ENCODE results near the gene DAB2. TPM values are rescaled to one million over a fixed set of nuclear protein-coding genes. Genes with fewer than 3 reads are reported as not detected.

The DAB2 gene
- total RNA-seq, 1 donor, result 217 TPM

DNA sequence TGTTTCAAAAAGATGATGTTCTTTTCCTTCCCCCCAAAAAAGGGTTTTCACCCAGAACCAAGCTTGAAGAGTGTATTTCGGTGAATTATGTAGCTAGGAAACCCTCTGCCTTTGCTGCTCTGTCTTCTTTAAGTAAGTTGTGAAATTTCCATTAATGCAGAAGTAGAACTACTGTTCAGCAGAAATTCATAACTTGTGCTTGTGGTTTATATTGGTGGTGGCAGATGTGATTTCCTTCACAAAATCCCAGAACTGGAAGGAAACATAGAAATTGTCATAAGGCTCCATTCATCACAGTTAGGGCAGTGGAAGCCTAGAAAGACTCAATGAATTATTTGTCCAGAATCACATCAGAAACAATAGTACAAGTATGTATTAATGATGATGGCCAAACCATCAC is 42.1 kb upstream of the DAB2 start:
- H3K4me3 ChIP-seq (ENCODE audit: low read depth, low read length), result no peak overlapping the region
- TF ChIP-seq, protein P1, sequence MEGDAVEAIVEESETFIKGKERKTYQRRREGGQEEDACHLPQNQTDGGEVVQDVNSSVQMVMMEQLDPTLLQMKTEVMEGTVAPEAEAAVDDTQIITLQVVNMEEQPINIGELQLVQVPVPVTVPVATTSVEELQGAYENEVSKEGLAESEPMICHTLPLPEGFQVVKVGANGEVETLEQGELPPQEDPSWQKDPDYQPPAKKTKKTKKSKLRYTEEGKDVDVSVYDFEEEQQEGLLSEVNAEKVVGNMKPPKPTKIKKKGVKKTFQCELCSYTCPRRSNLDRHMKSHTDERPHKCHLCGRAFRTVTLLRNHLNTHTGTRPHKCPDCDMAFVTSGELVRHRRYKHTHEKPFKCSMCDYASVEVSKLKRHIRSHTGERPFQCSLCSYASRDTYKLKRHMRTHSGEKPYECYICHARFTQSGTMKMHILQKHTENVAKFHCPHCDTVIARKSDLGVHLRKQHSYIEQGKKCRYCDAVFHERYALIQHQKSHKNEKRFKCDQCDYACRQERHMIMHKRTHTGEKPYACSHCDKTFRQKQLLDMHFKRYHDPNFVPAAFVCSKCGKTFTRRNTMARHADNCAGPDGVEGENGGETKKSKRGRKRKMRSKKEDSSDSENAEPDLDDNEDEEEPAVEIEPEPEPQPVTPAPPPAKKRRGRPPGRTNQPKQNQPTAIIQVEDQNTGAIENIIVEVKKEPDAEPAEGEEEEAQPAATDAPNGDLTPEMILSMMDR (IDR thresholded peaks at IDR 0.05; ENCODE audit: insufficient read depth, low read length), result no peak
- DNase-seq (ENCODE audit: low read depth), result no peak

DNA sequence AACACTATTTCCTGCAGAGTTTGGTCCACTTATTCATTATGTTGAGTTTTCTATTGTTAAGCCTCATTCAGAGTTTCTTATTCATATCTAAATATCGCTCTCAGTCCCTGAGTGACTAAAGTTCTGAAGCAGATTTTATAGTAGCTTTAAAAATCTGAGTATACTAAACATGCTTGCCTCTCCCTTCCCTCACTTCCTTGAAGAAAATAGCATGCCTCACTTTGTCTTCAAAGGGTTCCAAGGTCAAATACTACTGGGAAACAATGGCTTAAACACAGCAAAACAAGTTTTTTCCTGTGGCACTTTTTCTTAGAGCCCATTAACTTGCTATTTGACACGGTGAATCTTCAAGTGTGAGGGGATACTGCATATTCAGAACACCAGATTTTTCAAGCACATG is 41.1 kb upstream of the DAB2 start:
- DNase-seq (ENCODE audit: low read depth), result no peak
- TF ChIP-seq, protein P1 (IDR thresholded peaks at IDR 0.05; ENCODE audit: insufficient read depth, low read length), result no peak
- H3K4me3 ChIP-seq (ENCODE audit: low read depth, low read length), result no peak overlapping the region

DNA sequence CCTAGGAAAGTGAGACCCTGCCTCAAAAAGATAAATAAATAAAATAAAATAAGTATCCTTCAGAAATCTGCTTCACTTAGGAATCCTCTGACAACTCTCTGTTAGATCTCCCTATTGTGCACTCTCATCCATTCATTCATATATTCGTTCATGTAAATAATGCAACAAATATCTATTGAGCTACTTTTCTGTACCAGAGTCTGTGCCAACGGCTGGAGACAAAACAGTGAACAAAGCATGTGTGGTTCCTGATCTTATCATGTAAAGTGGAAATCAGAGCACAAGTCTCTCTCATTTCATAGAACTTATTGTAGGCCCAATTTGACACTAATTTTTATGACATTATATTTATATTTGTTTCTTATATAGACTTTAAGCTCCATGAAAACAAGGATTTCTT is 40.3 kb upstream of the DAB2 start:
- H3K4me3 ChIP-seq (ENCODE audit: low read depth, low read length), result no peak overlapping the region
- no peak for DNase-seq (ENCODE audit: low read depth)
- TF ChIP-seq, protein P1 (IDR thresholded peaks at IDR 0.05; ENCODE audit: insufficient read depth, low read length), result no peak

DNA sequence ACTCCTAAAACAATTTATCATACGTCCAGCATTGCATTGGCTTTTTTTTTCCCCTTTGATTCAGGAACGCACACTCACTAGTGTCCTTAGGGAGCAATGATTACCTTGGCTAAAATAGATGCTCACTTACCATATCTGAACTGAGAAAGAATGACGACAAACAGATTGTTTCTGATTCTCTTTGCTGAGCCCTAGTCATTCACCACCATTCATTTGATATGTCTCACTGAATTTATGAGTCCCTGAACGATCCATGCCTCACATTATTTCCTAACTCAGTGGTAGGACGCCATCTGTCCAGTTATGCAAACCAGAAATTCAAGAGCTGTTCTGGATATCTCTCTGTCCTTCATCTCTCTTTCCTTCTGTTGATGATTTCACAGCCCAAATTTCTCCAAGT is 39.3 kb upstream of the DAB2 start:
- H3K4me3 ChIP-seq (ENCODE audit: low read depth, low read length), result no peak overlapping the region
- no peak for DNase-seq (ENCODE audit: low read depth)
- TF ChIP-seq, protein P1 (IDR thresholded peaks at IDR 0.05; ENCODE audit: insufficient read depth, low read length), result no peak

DNA sequence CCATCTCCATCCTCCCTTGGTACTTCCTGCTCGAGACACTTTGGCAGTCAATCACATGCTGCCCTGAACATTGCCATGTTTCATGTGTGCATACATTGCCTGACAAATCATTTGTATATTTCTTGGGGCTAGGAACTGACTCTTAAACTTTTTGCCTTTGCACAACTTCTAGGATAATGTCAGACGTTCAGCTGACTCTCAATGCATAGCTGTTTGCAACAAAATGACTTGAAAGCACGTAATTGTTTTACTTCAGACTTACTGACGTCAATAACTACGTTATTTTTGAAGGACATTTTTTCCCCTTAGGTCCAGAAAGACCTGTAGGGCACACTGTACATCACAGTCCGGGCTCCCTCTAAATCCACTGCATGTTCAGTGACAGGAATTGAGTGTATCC is 37.4 kb upstream of the DAB2 start:
- TF ChIP-seq, protein P1 (IDR thresholded peaks at IDR 0.05; ENCODE audit: insufficient read depth, low read length), result no peak
- no peak overlapping the region for H3K4me3 ChIP-seq (ENCODE audit: low read depth, low read length)
- DNase-seq (ENCODE audit: low read depth), result no peak

DNA sequence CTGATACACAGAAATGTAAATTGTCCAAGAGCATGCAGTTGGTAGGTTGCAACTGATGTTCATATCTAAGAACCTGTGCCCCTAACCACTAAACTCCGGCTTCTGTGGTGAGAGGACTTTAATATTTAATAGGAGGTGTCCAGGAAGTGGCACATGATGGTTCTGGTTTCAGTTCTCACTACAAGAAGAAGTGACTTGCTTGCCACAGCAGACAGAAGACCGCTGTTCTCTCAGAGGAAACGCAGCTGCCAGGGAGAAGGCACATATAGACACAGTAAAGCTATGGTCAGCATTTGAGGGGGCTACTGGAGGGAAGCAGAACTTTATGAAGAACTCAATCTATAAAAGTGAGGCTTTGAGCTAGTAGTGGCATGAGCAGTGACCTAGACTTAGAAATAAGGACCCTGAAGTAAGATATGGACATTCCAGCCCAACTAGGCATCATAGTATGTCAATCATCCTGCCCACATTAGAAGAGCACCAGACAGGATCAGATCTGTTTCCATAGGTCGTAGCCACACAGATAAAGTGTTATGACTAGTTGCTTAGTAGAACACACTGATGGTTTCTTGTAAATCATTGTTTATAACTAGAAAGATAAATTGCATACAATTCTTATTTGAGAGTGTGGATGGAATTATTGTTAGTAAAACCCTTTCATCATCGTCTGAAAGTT is 36.4 kb upstream of the DAB2 start:
- DNase-seq (ENCODE audit: low read depth), result no peak
- no peak overlapping the region for H3K4me3 ChIP-seq (ENCODE audit: low read depth, low read length)
- TF ChIP-seq, protein P1 (IDR thresholded peaks at IDR 0.05; ENCODE audit: insufficient read depth, low read length), result no peak

DNA sequence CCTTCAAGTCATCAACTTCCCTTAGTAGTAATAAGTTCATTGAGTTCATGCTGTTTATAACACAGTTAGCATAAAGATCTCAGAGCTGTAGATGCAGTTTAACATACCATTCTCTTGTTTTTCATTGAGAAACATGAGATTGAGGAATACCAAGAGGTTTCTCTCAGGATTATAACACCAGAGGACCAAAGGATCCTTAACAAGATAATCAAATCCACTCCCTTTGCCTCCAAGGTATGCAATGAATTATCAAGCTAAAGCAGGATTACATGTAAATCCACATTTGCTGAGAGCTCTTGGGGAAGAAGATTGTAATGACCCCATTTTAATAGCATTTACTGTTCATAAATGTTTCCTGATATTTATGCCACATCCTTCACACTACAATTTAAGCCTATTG is 35.1 kb upstream of the DAB2 start:
- TF ChIP-seq, protein P1 (IDR thresholded peaks at IDR 0.05; ENCODE audit: insufficient read depth, low read length), result no peak
- no peak for DNase-seq (ENCODE audit: low read depth)

More for the DNA sequence above, 35.1 kb upstream of the DAB2 start:
- H3K4me3 ChIP-seq (ENCODE audit: low read depth, low read length), result no peak overlapping the region
